ENCODE data around the gene TSEN2.
"Not testable (repeated sequence)": the region's sequence is repeated elsewhere in the genome, so short reads cannot be mapped to it uniquely, and the experiment has no call there.

GRCh38 chr3:12543497-12543896 lies 59.2 kb downstream of the TSEN2 start:
- not testable (repeated sequence) for TF ChIP-seq CTCF, POLR2A, POLR2AphosphoS5 (IDR thresholded peaks at IDR 0.05)

All from suprapubic skin (tissue), 4 donors.